ENCODE measurements around the gene PSMD1. TPM values are rescaled to one million over a fixed set of nuclear protein-coding genes. Genes with fewer than 3 reads are reported as not detected.
"Not testable (repeated sequence)": the region's sequence is repeated elsewhere in the genome, so short reads cannot be mapped to it uniquely, and the experiment has no call there.

Gene PSMD1
- polyA plus RNA-seq, 1 donor = 79.0 TPM

GRCh38 chr2:231152800-231153557 lies 96.3 kb downstream of the PSMD1 start:
- no peak for DNase-seq (ENCODE audit: low read depth)

GRCh38 chr2:231159306-231159705 lies 102.6 kb downstream of the PSMD1 start:
- no peak for DNase-seq (ENCODE audit: low read depth)

- no peak for DNase-seq (ENCODE audit: low read depth)
These were observed 104.0 kb downstream of the PSMD1 start for GRCh38 chr2:231160701-231161100.

GRCh38 chr2:231161252-231161839 lies 104.7 kb downstream of the PSMD1 start:
- DNase-seq (ENCODE audit: low read depth) = no peak

GRCh38 chr2:231161877-231162329 lies 105.2 kb downstream of the PSMD1 start:
- no peak for DNase-seq (ENCODE audit: low read depth)

- no peak for DNase-seq (ENCODE audit: low read depth)
These were observed 106.3 kb downstream of the PSMD1 start for GRCh38 chr2:231163011-231163410.

GRCh38 chr2:231163414-231164095 lies 106.9 kb downstream of the PSMD1 start:
- no peak for DNase-seq (ENCODE audit: low read depth)

- no peak for DNase-seq (ENCODE audit: low read depth)
These were observed 111.2 kb downstream of the PSMD1 start for GRCh38 chr2:231167745-231168459.

- no peak for DNase-seq (ENCODE audit: low read depth)
These were observed 111.9 kb downstream of the PSMD1 start for GRCh38 chr2:231168460-231169139.

- DNase-seq (ENCODE audit: low read depth) = no peak
These were observed 112.8 kb downstream of the PSMD1 start for GRCh38 chr2:231169488-231169887.

- DNase-seq (ENCODE audit: low read depth) = no peak
These were observed 113.4 kb downstream of the PSMD1 start for GRCh38 chr2:231170055-231170454.

- no peak for DNase-seq (ENCODE audit: low read depth)
These were observed 115.4 kb downstream of the PSMD1 start for GRCh38 chr2:231172025-231172424.

GRCh38 chr2:231174211-231174651 lies 117.6 kb downstream of the PSMD1 start:
- no peak for DNase-seq (ENCODE audit: low read depth)

- DNase-seq (ENCODE audit: low read depth) = no peak
These were observed 119.4 kb downstream of the PSMD1 start for GRCh38 chr2:231176066-231176465.

GRCh38 chr2:231177156-231178025 lies 120.7 kb downstream of the PSMD1 start:
- DNase-seq (ENCODE audit: low read depth) = no peak

- not testable (repeated sequence) for DNase-seq (ENCODE audit: low read depth)
These were observed 122.1 kb downstream of the PSMD1 start for GRCh38 chr2:231178805-231179204.

- DNase-seq (ENCODE audit: low read depth) = no peak
These were observed 125.3 kb downstream of the PSMD1 start for GRCh38 chr2:231181860-231182512.

- DNase-seq (ENCODE audit: low read depth) = no peak
These were observed 125.8 kb downstream of the PSMD1 start for GRCh38 chr2:231182513-231182899.

- no peak for DNase-seq (ENCODE audit: low read depth)
These were observed 127.2 kb downstream of the PSMD1 start for GRCh38 chr2:231183851-231184250.

GRCh38 chr2:231184319-231184718 lies 127.7 kb downstream of the PSMD1 start:
- DNase-seq (ENCODE audit: low read depth) = no peak

Measured in forelimb muscle (tissue), 1 donor.